NB4 (cell line): ENCODE data around the gene ANKDD1A.

Experiments used
- POLR2A ChIP-seq: IDR thresholded peaks from 2 replicates; pipeline ENCODE4 v1.6.1; 2011; ENCODE audit warnings: mild to moderate bottlenecking; ENCODE audit not compliant: insufficient read length; ENCODE audit errors: extremely low read depth
- TF ChIP-seq, protein P1 (sequence below): IDR thresholded peaks from one replicate; pipeline ENCODE4 v1.5.1; 2012; ENCODE audit warnings: low read depth, low read length
- TF ChIP-seq, protein P2 (sequence below): IDR thresholded peaks from 2 replicates; pipeline ENCODE4 v1.6.1; 2011; ENCODE audit warnings: low read depth, low read length

- TF ChIP-seq, protein P1, sequence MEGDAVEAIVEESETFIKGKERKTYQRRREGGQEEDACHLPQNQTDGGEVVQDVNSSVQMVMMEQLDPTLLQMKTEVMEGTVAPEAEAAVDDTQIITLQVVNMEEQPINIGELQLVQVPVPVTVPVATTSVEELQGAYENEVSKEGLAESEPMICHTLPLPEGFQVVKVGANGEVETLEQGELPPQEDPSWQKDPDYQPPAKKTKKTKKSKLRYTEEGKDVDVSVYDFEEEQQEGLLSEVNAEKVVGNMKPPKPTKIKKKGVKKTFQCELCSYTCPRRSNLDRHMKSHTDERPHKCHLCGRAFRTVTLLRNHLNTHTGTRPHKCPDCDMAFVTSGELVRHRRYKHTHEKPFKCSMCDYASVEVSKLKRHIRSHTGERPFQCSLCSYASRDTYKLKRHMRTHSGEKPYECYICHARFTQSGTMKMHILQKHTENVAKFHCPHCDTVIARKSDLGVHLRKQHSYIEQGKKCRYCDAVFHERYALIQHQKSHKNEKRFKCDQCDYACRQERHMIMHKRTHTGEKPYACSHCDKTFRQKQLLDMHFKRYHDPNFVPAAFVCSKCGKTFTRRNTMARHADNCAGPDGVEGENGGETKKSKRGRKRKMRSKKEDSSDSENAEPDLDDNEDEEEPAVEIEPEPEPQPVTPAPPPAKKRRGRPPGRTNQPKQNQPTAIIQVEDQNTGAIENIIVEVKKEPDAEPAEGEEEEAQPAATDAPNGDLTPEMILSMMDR, result no peak
- TF ChIP-seq, protein P2, sequence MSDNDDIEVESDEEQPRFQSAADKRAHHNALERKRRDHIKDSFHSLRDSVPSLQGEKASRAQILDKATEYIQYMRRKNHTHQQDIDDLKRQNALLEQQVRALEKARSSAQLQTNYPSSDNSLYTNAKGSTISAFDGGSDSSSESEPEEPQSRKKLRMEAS, result no peak
- no peak for TF ChIP-seq POLR2A
Observed at GRCh38 chr15:64969401-64969800, 57.7 kb downstream of the ANKDD1A start.
